Ishikawa (cell line): Measurements from ENCODE around the gene SLC22A3.

Experiments
- CEBPB ChIP-seq: IDR thresholded peaks from 2 replicates; pipeline ENCODE4 v1.6.1; 2012
- CREB1 ChIP-seq: IDR thresholded peaks from 2 replicates; pipeline ENCODE4 v1.6.1; 2012; ENCODE audit warnings: low read depth
- EGR1 ChIP-seq: IDR thresholded peaks from 2 replicates; pipeline ENCODE4 v1.6.1; 2012
- FOXM1 ChIP-seq: IDR thresholded peaks from 2 replicates; pipeline ENCODE4 v1.6.1; 2012; ENCODE audit warnings: low read depth, borderline replicate concordance
- MAX ChIP-seq: IDR thresholded peaks from 2 replicates; pipeline ENCODE4 v1.6.1; 2012
- RAD21 ChIP-seq: IDR thresholded peaks from 2 replicates; pipeline ENCODE4 v1.6.1; 2012; ENCODE audit warnings: low read depth
- TAF1 ChIP-seq: IDR thresholded peaks from 2 replicates; pipeline ENCODE4 v1.6.1; 2012; ENCODE audit warnings: low read depth, mild to moderate bottlenecking
- TCF12 ChIP-seq: IDR thresholded peaks from 2 replicates; pipeline ENCODE4 v1.6.1; 2012; ENCODE audit warnings: low read depth
- TEAD4 ChIP-seq: IDR thresholded peaks from 2 replicates; pipeline ENCODE4 v1.6.1; 2012
- YY1 ChIP-seq: IDR thresholded peaks from 2 replicates; pipeline ENCODE4 v1.6.1; 2012; ENCODE audit warnings: low read depth
- ZBTB7A ChIP-seq: IDR thresholded peaks from 2 replicates; pipeline ENCODE4 v1.6.1; 2012; ENCODE audit warnings: low read depth

- TF ChIP-seq CEBPB (no peak), EGR1 (no peak), ZBTB7A (no peak), MAX (no peak), FOXM1 (no peak), TAF1 (no peak), RAD21 (no peak), YY1 (no peak), TEAD4 (no peak), TCF12 (no peak), CREB1 (no peak)
These were observed 19.0 kb upstream of the SLC22A3 start for GRCh38 chr6:160329188-160329587.
